DOHH2 (cell line): ENCODE data around the gene SPG7.

Experiments
- H3F3A ChIP-seq: fragments of 200-600 bp; sonication (generic), shearing (Covaris generic); 2 replicates; pipeline ENCODE4 v1.6.0; 2016; ENCODE audit warnings: antibody characterized with exemption, mild to moderate bottlenecking; ENCODE audit not compliant: control insufficient read depth, insufficient read depth
- H3K27ac ChIP-seq: fragments of 200-600 bp; sonication (generic); 2 replicates; pipeline ENCODE4 v1.5.1; 2014; ENCODE audit warnings: low read depth, mild to moderate bottlenecking, low read length, moderate library complexity
- H3K27me3 ChIP-seq: fragments of 200-600 bp; sonication (generic); 2 replicates; pipeline ENCODE4 v1.6.1; 2014; ENCODE audit warnings: mild to moderate bottlenecking, low read length, mixed read lengths; ENCODE audit not compliant: control insufficient read depth
- H3K36me3 ChIP-seq: fragments of 200-600 bp; sonication (generic); 2 replicates; pipeline ENCODE4 v1.6.1; 2014; ENCODE audit warnings: mild to moderate bottlenecking, low read length, moderate library complexity, mixed read lengths; ENCODE audit not compliant: control insufficient read depth
- H3K4me1 ChIP-seq: fragments of 200-600 bp; sonication (generic); 2 replicates; pipeline ENCODE4 v1.6.1; 2014; ENCODE audit warnings: mild to moderate bottlenecking, low read length, mixed read lengths; ENCODE audit not compliant: control insufficient read depth
- H3K4me2 ChIP-seq: fragments of 200-600 bp; sonication (generic); 2 replicates; pipeline ENCODE4 v1.6.0; 2014; ENCODE audit warnings: mild to moderate bottlenecking, low read length, moderate library complexity
- H3K4me3 ChIP-seq: fragments of 200-600 bp; sonication (generic); 2 replicates; pipeline ENCODE4 v1.5.1; 2014; ENCODE audit warnings: mild to moderate bottlenecking, low read length, mixed read lengths
- H3K79me2 ChIP-seq: fragments of 200-600 bp; sonication (generic); 2 replicates; pipeline ENCODE4 v1.6.1; 2014; ENCODE audit warnings: mild to moderate bottlenecking, low read length, mixed read lengths; ENCODE audit not compliant: control insufficient read depth
- H3K9me2 ChIP-seq: fragments of 200-600 bp; sonication (generic); replicated peaks from 2 replicates; pipeline ENCODE4 v1.6.1; 2014; ENCODE audit warnings: mild to moderate bottlenecking, low read length, mixed read lengths; ENCODE audit not compliant: control insufficient read depth
- H3K9me3 ChIP-seq: fragments of 200-600 bp; sonication (generic); 2 replicates; pipeline ENCODE4 v1.6.1; 2014; ENCODE audit warnings: antibody characterized with exemption, low read length, mixed read lengths; ENCODE audit not compliant: control insufficient read depth, insufficient read depth
- H4K20me1 ChIP-seq: fragments of 200-600 bp; sonication (generic); 2 replicates; pipeline ENCODE4 v1.6.0; 2014; ENCODE audit warnings: low read depth, mild to moderate bottlenecking, antibody characterized with exemption, low read length, moderate library complexity; ENCODE audit not compliant: control insufficient read depth, insufficient read depth
- CTCF ChIP-seq: fragments of 200-600 bp; sonication (generic); IDR thresholded peaks from one replicate; pipeline ENCODE4 v1.5.1; 2014; ENCODE audit warnings: antibody characterized with exemption, mild to moderate bottlenecking, low read depth, low read length; ENCODE audit not compliant: poor library complexity, severe bottlenecking
- EZH2phosphoT487 ChIP-seq: fragments of 200-600 bp; sonication (generic); IDR thresholded peaks from 2 replicates; pipeline ENCODE4 v1.6.1; 2017; ENCODE audit warnings: borderline replicate concordance, mild to moderate bottlenecking, antibody characterized with exemption, low read length, moderate library complexity, mixed read lengths

Gene SPG7

GRCh38 chr16:89504091-89504490, 4.1 kb upstream of the SPG7 start:
- Histone ChIP-seq H3K27ac (no peak overlapping the region), H3F3A (peaks cover 15% of the 10 kb centered on the region)
- TF ChIP-seq CTCF (no peak), EZH2phosphoT487 (no peak)

GRCh38 chr16:89505204-89506112, 2.7 kb upstream of the SPG7 start:
- TF ChIP-seq CTCF (no peak), EZH2phosphoT487 (no peak)
- Histone ChIP-seq H3K9me2 (no peaks in the 10 kb centered on the region), H3F3A (peaks cover 12% of the 10 kb centered on the region), H3K27me3 (no peaks in the 10 kb centered on the region), H3K4me3 (peak overlapping the region; percentile 68), H3K27ac (peak overlapping the region; percentile 80), H4K20me1 (no peaks in the 10 kb centered on the region), H3K4me2 (peak overlapping the region; percentile 93), H3K4me1 (peaks cover 44% of the 10 kb centered on the region), H3K9me3 (no peaks in the 10 kb centered on the region), H3K79me2 (peaks cover 37% of the 10 kb centered on the region), H3K36me3 (peaks cover 8% of the 10 kb centered on the region)

More at GRCh38 chr16:89504091-89504490, 4.1 kb upstream of the SPG7 start:
- no peaks in the 10 kb centered on the region for H3K9me2 ChIP-seq
- H3K27me3 ChIP-seq, result no peaks in the 10 kb centered on the region
- peaks cover 34% of the 10 kb centered on the region for H3K4me1 ChIP-seq
- H3K4me3 ChIP-seq, result no peak overlapping the region
- no peak overlapping the region for H3K4me2 ChIP-seq
- no peaks in the 10 kb centered on the region for H4K20me1 ChIP-seq
- H3K79me2 ChIP-seq, result peaks cover 24% of the 10 kb centered on the region
- no peaks in the 10 kb centered on the region for H3K9me3 ChIP-seq
- peaks cover 6% of the 10 kb centered on the region for H3K36me3 ChIP-seq

- TF ChIP-seq CTCF (no peak), EZH2phosphoT487 (no peak)
- H3K27ac ChIP-seq, result peak overlapping the region; percentile 80
- H3K4me3 ChIP-seq, result peak overlapping the region; percentile 68
- peak overlapping the region; percentile 93 for H3K4me2 ChIP-seq
- H3F3A ChIP-seq, result peaks cover 12% of the 10 kb centered on the region
- H3K27me3 ChIP-seq, result no peaks in the 10 kb centered on the region
- H3K79me2 ChIP-seq, result peaks cover 44% of the 10 kb centered on the region
- H3K9me3 ChIP-seq, result no peaks in the 10 kb centered on the region
- no peaks in the 10 kb centered on the region for H3K9me2 ChIP-seq
- peaks cover 15% of the 10 kb centered on the region for H3K36me3 ChIP-seq
- H4K20me1 ChIP-seq, result no peaks in the 10 kb centered on the region
- peaks cover 44% of the 10 kb centered on the region for H3K4me1 ChIP-seq
These were observed 2.1 kb upstream of the SPG7 start for GRCh38 chr16:89506113-89506504.
